Ectodermal cell (in vitro differentiated cells): Measurements from ENCODE around the gene MAB21L4.

Source experiments
- H3K27ac ChIP-seq: 2 replicates; pipeline ENCODE4 v1.7.0; 2013; ENCODE audit warnings: mild to moderate bottlenecking, low read depth, low read length; ENCODE audit not compliant: insufficient read depth, poor library complexity, severe bottlenecking
- H3K27me3 ChIP-seq: 2 replicates; pipeline ENCODE4 v1.7.0; 2013; ENCODE audit warnings: mild to moderate bottlenecking, low read length; ENCODE audit not compliant: insufficient read depth, control insufficient read depth, poor library complexity, severe bottlenecking
- H3K36me3 ChIP-seq: one replicate; pipeline ENCODE4 v1.7.0; 2013; ENCODE audit warnings: low read length; ENCODE audit not compliant: control insufficient read depth, insufficient read depth
- H3K4me1 ChIP-seq: one replicate; pipeline ENCODE4 v1.7.0; 2013; ENCODE audit warnings: low read length; ENCODE audit not compliant: control insufficient read depth, insufficient read depth
- H3K4me3 ChIP-seq: 2 replicates; pipeline ENCODE4 v1.7.0; 2013; ENCODE audit warnings: low read depth, low read length, control low read depth; ENCODE audit not compliant: insufficient read depth
- H3K9me3 ChIP-seq: 2 replicates; pipeline ENCODE4 v1.7.0; 2013; ENCODE audit warnings: mild to moderate bottlenecking, low read length, moderate library complexity; ENCODE audit not compliant: control insufficient read depth
- WGBS, 2 experiments: methylation state at CpG; one replicate each; pipeline ENCODE4 v1.1.7; 2013; ENCODE audit warnings: missing lambda C conversion rate in 2 of 2; 5-methylcytosine and 5-hydroxymethylcytosine counted together

The MAB21L4 gene

GRCh38 chr2:240930631-240931318, 34.8 kb upstream of the MAB21L4 start:
- H3K4me1 ChIP-seq: no peaks in the 10 kb centered on the region
- 92 to 93% methylated on average over 26 of the region's 26 CpGs for WGBS, 2 experiments
- H3K27me3 ChIP-seq: no peaks in the 10 kb centered on the region
- no peak overlapping the region for H3K27ac ChIP-seq
- no peak overlapping the region for H3K4me3 ChIP-seq
- H3K9me3 ChIP-seq: no peaks in the 10 kb centered on the region
- H3K36me3 ChIP-seq: no peaks in the 10 kb centered on the region

GRCh38 chr2:240930096-240930630, 34.2 kb upstream of the MAB21L4 start:
- Histone ChIP-seq H3K9me3 (no peaks in the 10 kb centered on the region), H3K27ac (no peak overlapping the region), H3K27me3 (no peaks in the 10 kb centered on the region), H3K36me3 (no peaks in the 10 kb centered on the region), H3K4me3 (no peak overlapping the region), H3K4me1 (no peaks in the 10 kb centered on the region)
- WGBS, 2 experiments: 91 to 92% methylated on average over 12 of the region's 12 CpGs

- Histone ChIP-seq H3K9me3 (no peaks in the 10 kb centered on the region), H3K36me3 (no peaks in the 10 kb centered on the region), H3K4me1 (no peaks in the 10 kb centered on the region), H3K4me3 (no peak overlapping the region), H3K27ac (no peak overlapping the region), H3K27me3 (no peaks in the 10 kb centered on the region)
- 88% methylated on average over 10 of the region's 10 CpGs for WGBS, 2 experiments
Observed at GRCh38 chr2:240929364-240930095, 33.6 kb upstream of the MAB21L4 start.

GRCh38 chr2:240928476-240929363, 32.8 kb upstream of the MAB21L4 start:
- WGBS, 2 experiments: 94 to 95% methylated on average over 24 of the region's 24 CpGs

GRCh38 chr2:240927390-240927781, 31.4 kb upstream of the MAB21L4 start:
- no peak overlapping the region for H3K4me3 ChIP-seq
- peaks cover 2% of the 10 kb centered on the region for H3K4me1 ChIP-seq
- WGBS, 2 experiments: 90 to 96% methylated on average over 7 of the region's 7 CpGs
- no peak overlapping the region for H3K27ac ChIP-seq
- no peaks in the 10 kb centered on the region for H3K9me3 ChIP-seq
- H3K27me3 ChIP-seq: no peaks in the 10 kb centered on the region
- no peaks in the 10 kb centered on the region for H3K36me3 ChIP-seq

More at GRCh38 chr2:240928476-240929363, 32.8 kb upstream of the MAB21L4 start:
- Histone ChIP-seq H3K36me3 (no peaks in the 10 kb centered on the region), H3K9me3 (no peaks in the 10 kb centered on the region), H3K27me3 (no peaks in the 10 kb centered on the region), H3K4me1 (no peaks in the 10 kb centered on the region), H3K4me3 (no peak overlapping the region), H3K27ac (no peak overlapping the region)

GRCh38 chr2:240926516-240927389, 30.8 kb upstream of the MAB21L4 start:
- Histone ChIP-seq H3K4me1 (peaks cover 2% of the 10 kb centered on the region), H3K27me3 (no peaks in the 10 kb centered on the region), H3K36me3 (no peaks in the 10 kb centered on the region), H3K4me3 (no peak overlapping the region), H3K27ac (no peak overlapping the region), H3K9me3 (no peaks in the 10 kb centered on the region)
- 85 to 88% methylated on average over 38 of the region's 38 CpGs for WGBS, 2 experiments

- Histone ChIP-seq H3K4me1 (peaks cover 2% of the 10 kb centered on the region), H3K4me3 (no peak overlapping the region), H3K27me3 (no peaks in the 10 kb centered on the region), H3K27ac (no peak overlapping the region), H3K36me3 (no peaks in the 10 kb centered on the region), H3K9me3 (no peaks in the 10 kb centered on the region)
- WGBS, 2 experiments: 93 to 94% methylated on average over 29 of the region's 29 CpGs
Observed at GRCh38 chr2:240925568-240926515, 29.9 kb upstream of the MAB21L4 start.

- H3K36me3 ChIP-seq: no peaks in the 10 kb centered on the region
- H3K4me3 ChIP-seq: no peak overlapping the region
- H3K9me3 ChIP-seq: no peaks in the 10 kb centered on the region
- no peak overlapping the region for H3K27ac ChIP-seq
- WGBS, 2 experiments: 93 to 94% methylated on average over 14 of the region's 14 CpGs
- peaks cover 2% of the 10 kb centered on the region for H3K4me1 ChIP-seq
- no peaks in the 10 kb centered on the region for H3K27me3 ChIP-seq
Observed at GRCh38 chr2:240925191-240925567, 29.2 kb upstream of the MAB21L4 start.
